Fibroblast of skin of scalp (primary cell): ENCODE data around the gene SPON2.

Experiments
- DNase-seq: peaks from one replicate; pipeline ENCODE4 v3.0.0-alpha.2; 2013

Gene SPON2

DNA sequence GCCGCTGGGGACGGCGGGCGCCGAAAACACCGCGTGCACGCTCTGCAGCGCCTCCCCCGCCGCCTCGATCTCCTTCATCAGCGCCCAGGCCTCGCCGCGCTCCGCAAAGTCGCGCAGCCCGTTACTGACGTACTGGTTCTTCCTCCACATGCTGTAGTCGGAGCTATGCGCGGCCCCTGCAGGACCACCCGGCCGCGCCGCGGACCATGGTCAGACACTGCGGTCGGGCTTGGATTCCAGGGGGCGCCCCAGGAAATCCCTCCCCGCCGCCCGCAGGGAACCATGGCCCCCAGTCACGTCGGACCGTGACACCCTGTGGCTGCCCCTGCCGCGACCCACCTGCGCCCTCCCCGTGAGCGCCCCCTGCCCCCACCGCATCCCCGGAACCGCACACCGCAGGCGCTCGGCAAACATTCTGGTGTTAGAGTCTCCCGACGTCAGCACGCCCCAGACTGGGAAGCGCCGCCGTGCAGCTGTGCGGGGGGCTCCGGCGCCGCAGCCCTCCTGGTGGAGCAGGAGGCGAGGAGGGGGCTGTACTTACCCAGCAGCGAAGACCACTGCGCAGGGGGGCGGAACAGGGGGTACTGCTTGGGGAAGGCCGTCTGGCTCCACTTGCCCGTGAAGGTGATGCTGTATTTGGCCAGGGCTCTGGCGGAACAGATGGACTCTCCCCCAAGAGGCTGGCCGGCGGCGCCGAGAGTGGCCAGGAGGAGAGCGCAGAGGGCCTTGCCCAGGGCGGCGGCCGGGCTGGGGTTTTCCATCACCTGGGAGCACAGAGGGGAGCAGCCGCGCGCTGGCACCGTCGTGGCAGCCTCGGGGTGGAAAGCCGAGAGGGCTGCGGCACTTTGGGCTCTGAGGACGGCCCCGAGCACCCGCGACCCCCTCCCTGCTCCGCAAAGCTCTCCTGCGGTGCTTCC, 814 bp downstream of the SPON2 start:
- DNase-seq: no peak

- DNase-seq: no peak
Measured at GRCh38 chr4:1170976-1171310, 1.4 kb downstream of the SPON2 start.

GRCh38 chr4:1170156-1170975, 2.0 kb downstream of the SPON2 start:
- no peak for DNase-seq

DNA sequence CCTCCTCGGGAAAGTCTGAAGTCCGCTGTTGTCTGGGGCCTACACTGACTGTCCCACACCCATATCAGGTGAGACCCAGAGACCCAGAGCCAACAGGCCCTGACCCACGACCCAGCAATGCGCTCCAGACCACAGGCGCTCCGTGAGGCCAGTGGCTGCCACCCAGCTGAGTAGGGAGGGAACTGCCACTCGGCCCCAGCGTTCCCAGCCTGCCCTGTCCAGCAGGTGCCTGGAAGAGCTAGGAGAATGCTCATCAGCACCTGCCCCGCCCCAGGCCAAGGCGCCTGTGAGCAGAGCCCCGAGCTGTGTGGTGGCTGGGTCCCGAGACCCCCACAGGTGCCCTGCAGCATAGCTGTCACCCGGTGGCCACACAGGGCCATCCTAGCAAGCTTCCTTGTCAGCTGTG, 2.7 kb downstream of the SPON2 start:
- DNase-seq: no peak

- DNase-seq: no peak
Measured at GRCh38 chr4:1169171-1169671, 3.2 kb downstream of the SPON2 start.

- DNase-seq: no peak
Measured at GRCh38 chr4:1168191-1169101, 3.9 kb downstream of the SPON2 start.

DNA sequence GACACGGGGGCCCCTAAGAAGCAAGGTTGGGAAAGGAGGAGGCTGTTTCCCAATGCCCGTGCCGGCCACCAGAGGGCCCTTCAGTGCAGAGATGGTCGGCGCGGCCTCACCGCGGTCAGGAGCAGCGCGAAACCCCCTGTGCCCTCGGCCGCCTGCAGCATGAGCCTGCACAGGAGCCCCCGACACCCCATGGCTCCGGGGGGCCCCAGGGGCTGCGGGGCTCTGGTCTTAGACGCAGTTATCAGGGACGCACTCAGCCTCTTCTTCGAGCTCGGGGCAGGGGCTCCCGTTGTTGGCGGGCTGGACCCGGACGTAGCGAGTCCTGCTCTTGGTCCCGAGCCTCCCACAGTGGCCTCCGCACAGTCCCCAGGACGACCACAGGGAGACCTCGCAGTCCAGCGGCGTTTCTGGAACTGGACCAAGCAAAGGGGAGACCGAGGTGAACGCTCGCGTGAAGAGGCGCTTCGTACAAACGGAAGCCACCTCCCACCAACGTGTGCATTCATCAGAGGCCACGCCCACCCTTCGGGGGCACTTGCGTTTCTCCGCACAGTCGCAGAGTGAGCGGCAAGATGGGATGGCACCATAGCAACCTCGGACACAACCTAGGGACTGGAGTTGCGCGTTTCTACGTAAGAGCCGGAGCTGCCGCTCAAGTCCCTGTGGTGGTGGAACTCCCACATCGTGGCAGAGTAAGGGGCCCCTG, 5.0 kb downstream of the SPON2 start:
- peak; percentile 72 for DNase-seq

GRCh38 chr4:1166509-1167243, 5.7 kb downstream of the SPON2 start:
- DNase-seq: no peak

- DNase-seq: no peak
Measured at GRCh38 chr4:1164956-1165545, 7.3 kb downstream of the SPON2 start.

DNA sequence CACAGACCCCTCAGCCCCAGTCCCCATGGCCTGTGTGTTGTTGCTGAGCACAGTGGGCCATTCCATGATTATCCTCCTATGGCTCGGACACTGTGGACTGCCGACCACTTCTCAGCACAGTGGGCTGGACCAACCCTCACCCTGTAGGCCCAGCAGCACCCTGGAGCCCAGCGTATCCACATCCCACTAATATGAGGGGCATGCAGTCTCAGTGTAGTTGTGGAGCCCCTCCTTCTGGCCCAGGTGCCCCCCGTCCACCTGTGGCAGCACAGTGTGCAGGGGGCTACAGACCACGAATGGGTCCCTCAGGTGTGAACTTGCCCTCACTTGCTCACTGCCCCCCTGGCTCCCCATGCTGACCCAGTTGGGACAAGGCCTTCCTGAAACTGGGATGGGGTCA, 7.9 kb downstream of the SPON2 start:
- DNase-seq: no peak

GRCh38 chr4:1164040-1164439, 8.3 kb downstream of the SPON2 start:
- no peak for DNase-seq

- DNase-seq: no peak
Measured at GRCh38 chr4:1160351-1160750, 12.0 kb downstream of the SPON2 start.

DNA sequence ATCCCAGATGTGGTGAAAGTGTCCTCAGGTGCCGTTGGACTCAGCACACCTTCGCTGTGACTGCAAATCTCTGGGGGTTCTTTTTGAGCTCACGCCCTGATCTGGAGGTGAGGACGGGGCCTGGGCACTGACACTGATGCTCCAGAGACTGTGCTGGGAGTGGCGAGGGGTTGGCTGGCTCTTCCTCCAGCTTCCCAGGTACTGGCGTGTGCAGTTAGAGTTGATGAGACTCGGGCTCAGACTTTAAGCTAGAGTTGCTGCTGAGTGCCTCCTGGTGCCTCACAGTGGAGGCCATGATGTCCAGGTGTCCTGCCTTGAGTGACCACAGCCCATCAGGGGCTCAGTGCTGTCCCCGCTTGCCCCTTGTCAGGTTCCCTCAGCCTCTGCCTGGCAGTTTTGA, 16.3 kb downstream of the SPON2 start:
- DNase-seq: no peak

DNA sequence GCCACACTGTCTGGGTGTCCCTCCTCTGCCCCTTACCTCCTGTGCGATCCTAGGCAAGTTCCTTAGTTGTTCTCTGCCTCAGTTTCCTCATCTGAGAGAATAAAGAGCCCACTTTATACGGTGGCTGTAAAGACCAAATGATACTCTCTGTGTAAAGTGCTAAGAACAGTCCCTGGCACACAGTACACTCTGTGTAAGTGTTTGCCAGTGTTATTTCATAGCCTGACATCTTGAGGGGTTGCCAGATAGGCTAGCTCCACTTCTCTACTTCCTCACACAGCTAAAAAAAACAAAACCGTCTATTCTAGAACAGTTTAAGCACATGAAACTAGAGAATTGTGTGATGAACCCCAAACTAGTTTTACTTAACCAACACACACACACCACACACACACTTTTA, 17.1 kb downstream of the SPON2 start:
- no peak for DNase-seq

GRCh38 chr4:1154523-1155182, 17.7 kb downstream of the SPON2 start:
- no peak for DNase-seq

GRCh38 chr4:1154126-1154522, 18.3 kb downstream of the SPON2 start:
- DNase-seq: no peak

GRCh38 chr4:1153567-1154090, 18.8 kb downstream of the SPON2 start:
- no peak for DNase-seq

GRCh38 chr4:1152290-1152689, 20.1 kb downstream of the SPON2 start:
- DNase-seq: no peak

GRCh38 chr4:1151541-1151940, 20.8 kb downstream of the SPON2 start:
- no peak for DNase-seq

GRCh38 chr4:1150875-1151274, 21.5 kb downstream of the SPON2 start:
- no peak for DNase-seq
